HG03139 (cell line): Measurements from ENCODE around the gene ZBTB17.

Experiments
- ATAC-seq: cut with Tn5 transposase; IDR thresholded peaks from one replicate; pipeline ENCODE4 v1.9.1; 2021; ENCODE audit not compliant: unreplicated experiment

Gene ZBTB17

GRCh38 chr1:15948595-15949452 is 27.1 kb downstream of the ZBTB17 start:
- no peak for ATAC-seq

- ATAC-seq, result no peak
These were observed 27.8 kb downstream of the ZBTB17 start for GRCh38 chr1:15948091-15948591.

GRCh38 chr1:15947382-15948090 is 28.4 kb downstream of the ZBTB17 start:
- no peak for ATAC-seq

- ATAC-seq, result no peak
These were observed 29.1 kb downstream of the ZBTB17 start for GRCh38 chr1:15946571-15947381.

GRCh38 chr1:15945832-15946448 is 30.0 kb downstream of the ZBTB17 start:
- ATAC-seq, result no peak

- no peak for ATAC-seq
These were observed 30.7 kb downstream of the ZBTB17 start for GRCh38 chr1:15945011-15945831.

- ATAC-seq, result no peak
These were observed 31.4 kb downstream of the ZBTB17 start for GRCh38 chr1:15944308-15945010.

GRCh38 chr1:15943992-15944307 is 32.0 kb downstream of the ZBTB17 start:
- no peak for ATAC-seq

- ATAC-seq, result no peak
These were observed 32.4 kb downstream of the ZBTB17 start for GRCh38 chr1:15943328-15943991.

- ATAC-seq, result no peak
These were observed 33.1 kb downstream of the ZBTB17 start for GRCh38 chr1:15942661-15943327.

- no peak for ATAC-seq
These were observed 33.8 kb downstream of the ZBTB17 start for GRCh38 chr1:15941899-15942660.

GRCh38 chr1:15941044-15941840 is 34.7 kb downstream of the ZBTB17 start:
- no peak for ATAC-seq

- ATAC-seq, result no peak
These were observed 35.5 kb downstream of the ZBTB17 start for GRCh38 chr1:15940110-15941043.

GRCh38 chr1:15939181-15940109 is 36.5 kb downstream of the ZBTB17 start:
- no peak for ATAC-seq
